ENCODE data around the gene CTNND2.

Gene CTNND2

GRCh38 chr5:11171236-11171635, 733.0 kb downstream of the CTNND2 start:
- no peak for DNase-seq (ENCODE audit: low read depth)

- no peak for DNase-seq (ENCODE audit: low read depth)
Measured at GRCh38 chr5:11166923-11167322, 737.3 kb downstream of the CTNND2 start.

GRCh38 chr5:11164531-11165294, 739.5 kb downstream of the CTNND2 start:
- DNase-seq (ENCODE audit: low read depth) = no peak

GRCh38 chr5:11157132-11157531, 747.1 kb downstream of the CTNND2 start:
- no peak for DNase-seq (ENCODE audit: low read depth)

GRCh38 chr5:11153670-11154382, 750.4 kb downstream of the CTNND2 start:
- no peak for DNase-seq (ENCODE audit: low read depth)

- no peak for DNase-seq (ENCODE audit: low read depth)
Measured at GRCh38 chr5:11152368-11152767, 751.9 kb downstream of the CTNND2 start.

- no peak for DNase-seq (ENCODE audit: low read depth)
Measured at GRCh38 chr5:11150976-11151375, 753.3 kb downstream of the CTNND2 start.

- no peak for DNase-seq (ENCODE audit: low read depth)
Measured at GRCh38 chr5:11148810-11149539, 755.3 kb downstream of the CTNND2 start.

- DNase-seq (ENCODE audit: low read depth) = no peak
Measured at GRCh38 chr5:11146171-11146570, 758.1 kb downstream of the CTNND2 start.

- no peak for DNase-seq (ENCODE audit: low read depth)
Measured at GRCh38 chr5:11143456-11144267, 760.6 kb downstream of the CTNND2 start.

GRCh38 chr5:11139217-11139865, 764.9 kb downstream of the CTNND2 start:
- no peak for DNase-seq (ENCODE audit: low read depth)

- no peak for DNase-seq (ENCODE audit: low read depth)
Measured at GRCh38 chr5:11130131-11130530, 774.1 kb downstream of the CTNND2 start.

- no peak for DNase-seq (ENCODE audit: low read depth)
Measured at GRCh38 chr5:11128021-11128420, 776.2 kb downstream of the CTNND2 start.

GRCh38 chr5:11126844-11127243, 777.4 kb downstream of the CTNND2 start:
- DNase-seq (ENCODE audit: low read depth) = no peak

GRCh38 chr5:11121885-11122284, 782.4 kb downstream of the CTNND2 start:
- no peak for DNase-seq (ENCODE audit: low read depth)

GRCh38 chr5:11110128-11110527, 794.1 kb downstream of the CTNND2 start:
- no peak for DNase-seq (ENCODE audit: low read depth)

GRCh38 chr5:11105696-11106095, 798.5 kb downstream of the CTNND2 start:
- no peak for DNase-seq (ENCODE audit: low read depth)

- DNase-seq (ENCODE audit: low read depth) = no peak
Measured at GRCh38 chr5:11104651-11105112, 799.6 kb downstream of the CTNND2 start.

- no peak for DNase-seq (ENCODE audit: low read depth)
Measured at GRCh38 chr5:11104210-11104609, 800.0 kb downstream of the CTNND2 start.

GRCh38 chr5:11084111-11084510, 820.1 kb downstream of the CTNND2 start:
- DNase-seq (ENCODE audit: low read depth) = no peak

- no peak for DNase-seq (ENCODE audit: low read depth)
Measured at GRCh38 chr5:11082404-11082945, 821.8 kb downstream of the CTNND2 start.

All from HS-27A (cell line).